GM12878 (cell line): ENCODE data around the gene SRL. TPM values are rescaled to one million over a fixed set of nuclear protein-coding genes. Genes with fewer than 3 reads are reported as not detected.

Experiments
- ATAC-seq: fragments of 200-7000 bp; cut with Tn5 transposase; 3 replicates; pipeline ENCODE4 v1.9.1; 2020; ENCODE audit warnings: mild to moderate bottlenecking, moderate library complexity
- BruUV-seq: library from RNA; stranded (reverse); fragments of 400-500 nt; replicated peaks from 2 replicates; lab custom pipeline; 2021; lab: Mats Ljungman, UMichigan
- CTCF ChIA-PET: fragments of 300-600 bp; sonication (Branson Sonifier 250); formaldehyde crosslinking; extraction: SDS; loops from one replicate; lab custom pipeline; 2021; ENCODE audit warnings: inconsistent platforms; lab: Yijun Ruan, JAX
- POLR2A ChIA-PET: fragments of 350-600 bp; formaldehyde crosslinking; extraction: SDS; loops from one replicate; lab custom pipeline; 2021; ENCODE audit warnings: inconsistent platforms; lab: Charles Lee
- RAD21 ChIA-PET: fragments of 300-600 bp; sonication (Branson Sonifier 250); formaldehyde crosslinking; loops from one replicate; lab custom pipeline; 2023; ENCODE audit warnings: antibody characterized with exemption; ENCODE audit not compliant: unreplicated experiment; lab: Charles Lee
- SMC1A ChIA-PET: fragments of 300-600 bp; sonication (Branson Sonifier 250); formaldehyde crosslinking; loops from one replicate; lab custom pipeline; 2023; ENCODE audit not compliant: unreplicated experiment, uncharacterized antibody; lab: Charles Lee
- DNase-seq: peaks from one replicate; pipeline ENCODE4 v3.0.0-alpha.2; 2011; ENCODE audit warnings: low read depth, low spot score
- FAIRE-seq: peaks from 3 replicates; lab custom pipeline; 2011; peaks lifted over from hg19 to GRCh38; lab: Jason Lieb, UNC
- H2AFZ ChIP-seq: 2 replicates; pipeline ENCODE4 v1.6.0; 2011; ENCODE audit warnings: low read depth, low read length, control low read depth; ENCODE audit not compliant: control insufficient read depth
- H3K27ac ChIP-seq: 2 replicates; pipeline ENCODE4 v1.5.1; 2011; ENCODE audit warnings: control low read depth; ENCODE audit not compliant: control insufficient read depth, insufficient read depth
- H3K27me3 ChIP-seq, 2 experiments: replicated peaks in 1 of 2; 2 replicates each; pipeline versions ENCODE4 v1.6.0 to v1.6.1; 2011; ENCODE audit warnings: low read length in 1 of 2; ENCODE audit not compliant: control insufficient read depth in 2 of 2, insufficient read depth in 2 of 2
- H3K36me3 ChIP-seq, 2 experiments: 2 replicates each; pipeline ENCODE4 v1.5.1; 2011; ENCODE audit warnings: low read length in 1 of 2; ENCODE audit not compliant: control insufficient read depth in 2 of 2, insufficient read depth in 2 of 2
- H3K4me1 ChIP-seq: 2 replicates; pipeline ENCODE4 v1.6.1; 2011; ENCODE audit warnings: mild to moderate bottlenecking, low read length, moderate library complexity, mixed read lengths; ENCODE audit not compliant: control insufficient read depth, insufficient read depth
- H3K4me2 ChIP-seq: 2 replicates; pipeline ENCODE4 v1.6.0; 2011; ENCODE audit warnings: control low read depth; ENCODE audit not compliant: control insufficient read depth, insufficient read depth
- H3K4me3 ChIP-seq: fragments of 200-600 bp; sonication (generic); 2 replicates; pipeline ENCODE4 v1.5.1; 2016
- H3K79me2 ChIP-seq: 2 replicates; pipeline ENCODE4 v1.6.0; 2011; ENCODE audit warnings: low read length; ENCODE audit not compliant: control insufficient read depth, insufficient read depth
- H3K9ac ChIP-seq: 2 replicates; pipeline ENCODE4 v1.8.0; 2011; ENCODE audit warnings: low read length, control low read depth, mixed read lengths; ENCODE audit not compliant: control insufficient read depth, insufficient read depth
- H3K9me3 ChIP-seq: replicated peaks from 3 replicates; pipeline ENCODE4 v1.5.1; 2011; ENCODE audit warnings: mild to moderate bottlenecking, low read length; ENCODE audit not compliant: control insufficient read depth, insufficient read depth
- H4K20me1 ChIP-seq: 2 replicates; pipeline ENCODE4 v1.6.0; 2011; ENCODE audit not compliant: control insufficient read depth, insufficient read depth
- BACH1 ChIP-seq: fragments of 450-650 bp; IDR thresholded peaks from 2 replicates; pipeline ENCODE4 v1.6.1; 2017; ENCODE audit warnings: mild to moderate bottlenecking, borderline replicate concordance
- CBFB ChIP-seq: IDR thresholded peaks from 2 replicates; pipeline ENCODE4 v1.6.1; 2016; ENCODE audit warnings: antibody characterized with exemption, low read depth
- CUX1 ChIP-seq: IDR thresholded peaks from 2 replicates; pipeline ENCODE4 v1.6.1; 2012; ENCODE audit warnings: improper control_type of control experiment, low read depth, low read length; ENCODE audit not compliant: insufficient replicate concordance
- EP300 ChIP-seq, 2 experiments: fragments of 150-350 bp in 1 of 2; IDR thresholded peaks; 2 replicates each; pipeline ENCODE4 v1.6.1; 2011 to 2012; ENCODE audit warnings: low read depth in 2 of 2, low read length in 2 of 2, borderline replicate concordance in 1 of 2, improper control_type of control experiment in 1 of 2, inconsistent platforms in 1 of 2; ENCODE audit not compliant: control insufficient read depth in 1 of 2
- HDAC6 ChIP-seq: fragments of 200-600 bp; sonication (generic); IDR thresholded peaks from one replicate; pipeline ENCODE4 v1.8.0; 2017; ENCODE audit warnings: antibody characterized with exemption; ENCODE audit not compliant: unreplicated experiment
- KAT2A ChIP-seq: conservative IDR thresholded peaks from 2 replicates; pipeline ENCODE4 v1.6.1; 2011; ENCODE audit warnings: low read depth, low read length; ENCODE audit not compliant: control insufficient read depth
- KLF5 ChIP-seq: fragments of 450-650 bp; IDR thresholded peaks from 2 replicates; pipeline ENCODE4 v1.6.1; 2014; ENCODE audit warnings: mild to moderate bottlenecking; ENCODE audit not compliant: partially characterized antibody
- LARP7 ChIP-seq: fragments of 450-650 bp; IDR thresholded peaks from 2 replicates; pipeline ENCODE4 v1.6.1; 2017; ENCODE audit warnings: mild to moderate bottlenecking
- NKRF ChIP-seq: fragments of 450-650 bp; conservative IDR thresholded peaks from 2 replicates; pipeline ENCODE4 v1.6.1; 2017; ENCODE audit warnings: mild to moderate bottlenecking, moderate library complexity
- RAD21 ChIP-seq: IDR thresholded peaks from 2 replicates; pipeline ENCODE4 v1.6.1; 2011; ENCODE audit warnings: mild to moderate bottlenecking, low read depth, low read length, moderate library complexity; ENCODE audit not compliant: insufficient read depth
- RUNX3 ChIP-seq: IDR thresholded peaks from 2 replicates; pipeline ENCODE4 v1.6.1; 2012; ENCODE audit warnings: low read length, inconsistent platforms
- STAT1 ChIP-seq: fragments of 450-650 bp; conservative IDR thresholded peaks from 2 replicates; pipeline ENCODE4 v1.6.1; 2014; ENCODE audit warnings: antibody characterized with exemption, mild to moderate bottlenecking
- SUPT20H ChIP-seq: IDR thresholded peaks from 2 replicates; pipeline ENCODE4 v1.6.1; 2011; ENCODE audit warnings: low read depth, mild to moderate bottlenecking, low read length, moderate library complexity, borderline replicate concordance; ENCODE audit not compliant: control insufficient read depth
- YY1 ChIP-seq: IDR thresholded peaks from 2 replicates; pipeline ENCODE4 v1.6.1; 2011; ENCODE audit warnings: low read depth, mild to moderate bottlenecking, low read length
- ZNF384 ChIP-seq: IDR thresholded peaks from 2 replicates; pipeline ENCODE4 v1.6.1; 2012; ENCODE audit warnings: low read depth, mild to moderate bottlenecking, low read length, improper control_type of control experiment, borderline replicate concordance
- WGBS: methylation state at CpG from one replicate; pipeline ENCODE4 v1.1.6; 2016; ENCODE audit warnings: low lambda C conversion rate; ENCODE audit not compliant: insufficient replicate concordance, insufficient coverage; ENCODE audit errors: missing lambda C conversion rate; 5-methylcytosine and 5-hydroxymethylcytosine counted together
- in situ Hi-C: fragments of 300-500 bp; cut with MboI; formaldehyde crosslinking; loops from 9 replicates; pipeline ENCODE4 v1.14.3; 2018; ENCODE audit warnings: mixed read lengths
- intact Hi-C: fragments of 100-400 bp; cut with micrococcal nuclease; formaldehyde crosslinking; loops from one replicate; pipeline ENCODE4 v1.14.2; 2022; ENCODE audit not compliant: unreplicated experiment
- polyA plus RNA-seq, 11 experiments: library from polyadenylated mRNA; depleted of rRNA in 4 of 11; unstranded in 6 of 11; stranded (reverse) in 5 of 11; fragments of >200 nt; fragmentation: Nextera tagmentation in 4 of 11; fragmentation: Illumina TruSeq in 1 of 11; extraction: Ambion mirVana in 4 of 11; extraction: Trizol in 1 of 11; gene quantifications; 1 replicate in 1 of 11; 2 replicates in 10 of 11; pipeline versions ENCODE4 v1.2.1 to v1.2.3, GENCODE V29; 2011 to 2016; ENCODE audit warnings: inconsistent platforms in 2 of 11, missing spikeins in 2 of 11, low read depth in 1 of 11
- total RNA-seq, 4 experiments: library from RNA; depleted of rRNA in 3 of 4; stranded (reverse); fragments of >200 nt in 3 of 4; fragmentation: Illumina TruSeq in 1 of 4; extraction: Trizol in 1 of 4; gene quantifications; 2 replicates each; pipeline versions ENCODE4 v1.2.1 to v1.2.3, GENCODE V29; 2013 to 2021
- TF ChIP-seq, protein P1 (sequence below): fragments of 450-650 bp; IDR thresholded peaks from 2 replicates; pipeline ENCODE4 v1.6.1; 2014; ENCODE audit warnings: mild to moderate bottlenecking

The SRL gene
- total and polyA plus RNA-seq, 10 of the 15 experiments (the other 5 are each of a cell fraction or from before 2014, with no cell fraction given) = not detected

DNA sequence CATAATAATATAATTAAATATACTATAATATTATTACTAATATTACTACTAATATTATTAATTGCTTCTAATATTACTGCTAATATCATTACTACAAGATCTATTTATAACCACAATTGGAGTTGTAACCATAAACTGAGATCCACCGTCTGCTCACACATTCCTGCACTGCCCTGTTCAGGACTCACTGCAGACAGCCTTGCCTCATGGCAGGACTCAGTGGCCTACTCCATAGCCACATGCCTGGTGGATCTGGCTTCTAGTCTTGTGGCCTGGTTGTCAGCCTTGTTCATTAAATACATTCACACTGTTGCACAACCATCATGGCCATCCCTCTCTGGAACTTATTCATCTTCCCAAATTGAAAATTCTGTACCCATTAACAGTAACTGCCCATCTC is 48.0 kb downstream of the SRL start:
- ATAC-seq (no peak), DNase-seq (no peak), FAIRE-seq (no peak)
- Histone ChIP-seq H4K20me1 (no peaks in the 10 kb centered on the region), H3K27ac (no peak overlapping the region), H3K4me1 (no peaks in the 10 kb centered on the region), H3K27me3 (peaks cover 0 to 1% of the 10 kb centered on the region in 2 experiments; a peak in 2 of 4 replicates), H3K79me2 (no peaks in the 10 kb centered on the region), H3K9ac (no peak overlapping the region), H3K4me3 (no peak overlapping the region), H3K9me3 (no peaks in the 10 kb centered on the region), H2AFZ (no peak overlapping the region), H3K4me2 (no peak overlapping the region), H3K36me3 (no peaks in the 10 kb centered on the region)
- intact Hi-C loops = no loop called here
- ChIA-PET CTCF (no interaction called here), SMC1A (no interaction called here), POLR2A (no interaction called here), RAD21 (no interaction called here)
- BruUV-seq = no TSS peak
- WGBS = 0% methylated on average over 1 of the region's 1 CpG
- in situ Hi-C loops = no loop called here
- TF ChIP-seq EP300 (IDR thresholded peaks at IDR 0.05; ENCODE audit: borderline replicate concordance in 1 of 2, control insufficient read depth in 1 of 2, low read depth in 2 of 2, low read length in 2 of 2) (no peak), YY1 (no peak), STAT1 (no peak), KAT2A (no peak), LARP7 (no peak), HDAC6 (no peak), BACH1 (no peak), RAD21 (no peak), ZNF384 (no peak), NKRF (no peak), SUPT20H (no peak), RUNX3 (no peak), KLF5 (no peak), CBFB (no peak), CUX1 (no peak)
- TF ChIP-seq, protein P1, sequence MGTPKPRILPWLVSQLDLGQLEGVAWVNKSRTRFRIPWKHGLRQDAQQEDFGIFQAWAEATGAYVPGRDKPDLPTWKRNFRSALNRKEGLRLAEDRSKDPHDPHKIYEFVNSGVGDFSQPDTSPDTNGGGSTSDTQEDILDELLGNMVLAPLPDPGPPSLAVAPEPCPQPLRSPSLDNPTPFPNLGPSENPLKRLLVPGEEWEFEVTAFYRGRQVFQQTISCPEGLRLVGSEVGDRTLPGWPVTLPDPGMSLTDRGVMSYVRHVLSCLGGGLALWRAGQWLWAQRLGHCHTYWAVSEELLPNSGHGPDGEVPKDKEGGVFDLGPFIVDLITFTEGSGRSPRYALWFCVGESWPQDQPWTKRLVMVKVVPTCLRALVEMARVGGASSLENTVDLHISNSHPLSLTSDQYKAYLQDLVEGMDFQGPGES = no peak
